OCI-LY1 (cell line): ENCODE data around the gene NLRP6.

Experiments
- H2AFZ ChIP-seq: fragments of 200-600 bp; sonication (generic), shearing (Covaris generic); 2 replicates; pipeline ENCODE4 v1.6.0; 2014; ENCODE audit warnings: antibody characterized with exemption, mild to moderate bottlenecking, low read length
- H3F3A ChIP-seq: fragments of 200-600 bp; sonication (generic), shearing (Covaris generic); 2 replicates; pipeline ENCODE4 v1.6.0; 2014; ENCODE audit warnings: mild to moderate bottlenecking, antibody characterized with exemption, low read length, moderate library complexity; ENCODE audit not compliant: insufficient read depth
- H3K27ac ChIP-seq: fragments of 200-600 bp; sonication (generic); 2 replicates; pipeline ENCODE4 v1.5.1; 2014; ENCODE audit warnings: low read length, mixed run types, mild to moderate bottlenecking, low read depth; ENCODE audit not compliant: poor library complexity, severe bottlenecking
- H3K27me3 ChIP-seq: fragments of 200-600 bp; sonication (generic); 2 replicates; pipeline ENCODE4 v1.6.0; 2014; ENCODE audit warnings: antibody characterized with exemption, mild to moderate bottlenecking, low read length, moderate library complexity; ENCODE audit not compliant: insufficient read depth
- H3K36me3 ChIP-seq: fragments of 200-600 bp; sonication (generic); 2 replicates; pipeline ENCODE4 v1.6.1; 2014; ENCODE audit warnings: mild to moderate bottlenecking, antibody characterized with exemption, low read length, moderate library complexity, mixed read lengths; ENCODE audit not compliant: insufficient read depth
- H3K4me1 ChIP-seq: fragments of 200-600 bp; sonication (generic); 2 replicates; pipeline ENCODE4 v1.5.1; 2014; ENCODE audit warnings: mild to moderate bottlenecking, low read length, moderate library complexity; ENCODE audit not compliant: insufficient read depth, severe bottlenecking
- H3K4me2 ChIP-seq: fragments of 200-600 bp; sonication (generic), shearing (Covaris generic); 2 replicates; pipeline ENCODE4 v1.6.1; 2014; ENCODE audit warnings: low read length
- H3K4me3 ChIP-seq: fragments of 200-600 bp; sonication (generic); 2 replicates; pipeline ENCODE4 v1.5.1; 2014; ENCODE audit warnings: low read length, low read depth, mild to moderate bottlenecking, mixed read lengths; ENCODE audit not compliant: poor library complexity, severe bottlenecking
- H3K79me2 ChIP-seq: fragments of 200-600 bp; shearing (Covaris generic); 2 replicates; pipeline ENCODE4 v1.6.1; 2016; ENCODE audit warnings: mixed run types, low read length, mixed read lengths; ENCODE audit not compliant: insufficient read depth
- H3K9ac ChIP-seq: fragments of 200-600 bp; sonication (generic), shearing (Covaris generic); 2 replicates; pipeline ENCODE4 v1.6.1; 2014; ENCODE audit warnings: mild to moderate bottlenecking, low read length, mixed read lengths
- H3K9me2 ChIP-seq: fragments of 200-600 bp; sonication (generic), shearing (Covaris generic); 2 replicates; pipeline ENCODE4 v1.6.1; 2014; ENCODE audit warnings: low read depth, mild to moderate bottlenecking, low read length, mixed read lengths
- H3K9me3 ChIP-seq: fragments of 200-600 bp; shearing (Covaris generic); 2 replicates; pipeline ENCODE4 v1.6.1; 2014; ENCODE audit warnings: low read length, mixed read lengths
- H4K20me1 ChIP-seq: fragments of 200-600 bp; sonication (generic), shearing (Covaris generic); 2 replicates; pipeline ENCODE4 v1.6.0; 2016; ENCODE audit warnings: mild to moderate bottlenecking, low read length; ENCODE audit not compliant: insufficient read depth
- EZH2 ChIP-seq: fragments of 200-600 bp; sonication (generic), shearing (Covaris generic); IDR thresholded peaks from 2 replicates; pipeline ENCODE4 v1.8.0; 2017; ENCODE audit warnings: borderline replicate concordance, mixed run types, mild to moderate bottlenecking, antibody characterized with exemption, low read length, moderate library complexity, mixed read lengths
- TF ChIP-seq, protein P1 (sequence below): fragments of 200-600 bp; sonication (generic), shearing (Covaris generic); IDR thresholded peaks from 2 replicates; pipeline ENCODE4 v1.5.1; 2017; ENCODE audit warnings: mild to moderate bottlenecking, antibody characterized with exemption, low read length, moderate library complexity, mixed read lengths

Gene NLRP6

DNA sequence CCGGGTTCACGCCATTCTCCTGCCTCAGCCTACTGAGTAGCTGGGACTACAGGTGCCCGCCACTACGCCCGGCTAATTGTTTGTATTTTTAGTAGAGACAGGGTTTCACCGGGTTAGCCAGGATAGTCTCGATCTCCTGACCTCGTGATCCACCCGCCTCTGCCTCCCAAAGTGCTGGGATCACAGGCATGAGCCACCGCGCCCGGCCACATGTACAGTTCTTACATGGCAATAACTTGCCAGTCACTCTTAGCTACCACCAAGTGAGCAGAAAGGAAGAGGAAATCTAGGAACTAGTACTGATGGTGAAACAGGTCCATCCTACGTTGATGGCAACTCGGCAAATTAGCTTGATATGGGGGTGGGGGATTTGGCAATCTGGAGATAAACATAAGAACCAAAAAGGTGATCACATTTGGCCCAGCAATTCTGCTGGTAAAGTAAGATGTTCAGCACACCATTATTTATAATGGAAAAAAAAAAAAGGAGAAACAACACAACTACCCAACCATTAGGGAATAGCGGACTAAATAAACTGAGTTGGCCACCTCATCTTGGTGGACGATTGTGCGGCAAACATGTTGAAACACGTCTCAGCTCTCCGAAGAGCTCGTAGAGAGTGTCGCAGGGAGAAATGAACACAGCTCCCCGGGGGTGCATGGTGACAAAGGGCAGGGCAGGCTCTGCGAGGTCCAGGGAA, 5.3 kb downstream of the NLRP6 start:
- no peaks in the 10 kb centered on the region for H4K20me1 ChIP-seq
- H3K4me2 ChIP-seq = no peak overlapping the region
- H3K9me3 ChIP-seq = no peaks in the 10 kb centered on the region
- no peaks in the 10 kb centered on the region for H3K9me2 ChIP-seq
- H3K27me3 ChIP-seq = peaks cover 7% of the 10 kb centered on the region; the same call in 1 of the 2 replicates
- TF ChIP-seq, protein P1, sequence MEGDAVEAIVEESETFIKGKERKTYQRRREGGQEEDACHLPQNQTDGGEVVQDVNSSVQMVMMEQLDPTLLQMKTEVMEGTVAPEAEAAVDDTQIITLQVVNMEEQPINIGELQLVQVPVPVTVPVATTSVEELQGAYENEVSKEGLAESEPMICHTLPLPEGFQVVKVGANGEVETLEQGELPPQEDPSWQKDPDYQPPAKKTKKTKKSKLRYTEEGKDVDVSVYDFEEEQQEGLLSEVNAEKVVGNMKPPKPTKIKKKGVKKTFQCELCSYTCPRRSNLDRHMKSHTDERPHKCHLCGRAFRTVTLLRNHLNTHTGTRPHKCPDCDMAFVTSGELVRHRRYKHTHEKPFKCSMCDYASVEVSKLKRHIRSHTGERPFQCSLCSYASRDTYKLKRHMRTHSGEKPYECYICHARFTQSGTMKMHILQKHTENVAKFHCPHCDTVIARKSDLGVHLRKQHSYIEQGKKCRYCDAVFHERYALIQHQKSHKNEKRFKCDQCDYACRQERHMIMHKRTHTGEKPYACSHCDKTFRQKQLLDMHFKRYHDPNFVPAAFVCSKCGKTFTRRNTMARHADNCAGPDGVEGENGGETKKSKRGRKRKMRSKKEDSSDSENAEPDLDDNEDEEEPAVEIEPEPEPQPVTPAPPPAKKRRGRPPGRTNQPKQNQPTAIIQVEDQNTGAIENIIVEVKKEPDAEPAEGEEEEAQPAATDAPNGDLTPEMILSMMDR = no peak
- TF ChIP-seq EZH2 = no peak
- H3K4me1 ChIP-seq = peaks cover 22% of the 10 kb centered on the region
- no peak overlapping the region for H3K27ac ChIP-seq
- H2AFZ ChIP-seq = no peak overlapping the region
- no peak overlapping the region for H3K4me3 ChIP-seq
- H3K79me2 ChIP-seq = no peaks in the 10 kb centered on the region
- no peaks in the 10 kb centered on the region for H3F3A ChIP-seq
- no peaks in the 10 kb centered on the region for H3K36me3 ChIP-seq
- H3K9ac ChIP-seq = no peak overlapping the region

DNA sequence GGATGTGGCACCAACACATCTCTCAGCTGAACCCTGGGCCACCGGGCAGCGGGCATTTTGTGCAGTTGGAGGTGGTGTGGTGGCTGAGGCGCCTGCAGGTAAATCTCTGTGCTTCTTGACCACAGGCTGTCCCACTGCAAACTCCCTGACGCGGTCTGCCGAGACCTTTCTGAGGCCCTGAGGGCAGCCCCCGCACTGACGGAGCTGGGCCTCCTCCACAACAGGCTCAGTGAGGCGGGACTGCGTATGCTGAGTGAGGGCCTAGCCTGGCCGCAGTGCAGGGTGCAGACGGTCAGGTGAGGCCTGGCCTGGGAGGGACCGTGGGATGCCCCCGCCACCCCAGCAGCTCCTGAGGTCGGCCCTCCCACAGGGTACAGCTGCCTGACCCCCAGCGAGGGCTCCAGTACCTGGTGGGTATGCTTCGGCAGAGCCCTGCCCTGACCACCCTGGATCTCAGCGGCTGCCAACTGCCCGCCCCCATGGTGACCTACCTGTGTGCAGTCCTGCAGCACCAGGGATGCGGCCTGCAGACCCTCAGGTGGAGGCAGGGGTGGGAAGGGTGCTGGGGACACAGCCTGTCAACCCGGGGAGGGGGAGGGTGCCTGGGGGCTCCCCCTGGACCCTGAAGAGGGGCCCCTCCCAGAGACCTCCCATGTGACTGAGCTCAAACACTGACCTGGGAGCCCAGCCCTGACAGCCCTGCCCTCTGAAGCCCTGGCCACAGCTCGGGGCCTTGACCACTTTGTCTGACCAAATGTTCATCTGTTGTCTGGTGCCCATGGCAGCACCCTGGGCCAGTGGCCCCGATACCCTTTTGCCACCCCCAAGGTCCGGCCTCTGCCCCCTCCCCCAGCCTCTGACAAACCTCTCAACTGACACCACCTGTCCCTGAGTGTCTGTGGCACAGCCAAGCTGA, 6.2 kb downstream of the NLRP6 start:
- no peak overlapping the region for H3K27ac ChIP-seq
- TF ChIP-seq EZH2 = no peak
- H3K9ac ChIP-seq = no peak overlapping the region
- no peaks in the 10 kb centered on the region for H3F3A ChIP-seq
- H3K27me3 ChIP-seq = peaks cover 7% of the 10 kb centered on the region; the same call in 1 of the 2 replicates
- H2AFZ ChIP-seq = no peak overlapping the region
- H3K9me3 ChIP-seq = no peaks in the 10 kb centered on the region
- no peak overlapping the region for H3K4me2 ChIP-seq
- no peaks in the 10 kb centered on the region for H3K36me3 ChIP-seq
- no peak overlapping the region for H3K4me3 ChIP-seq
- no peaks in the 10 kb centered on the region for H3K79me2 ChIP-seq
- peaks cover 23% of the 10 kb centered on the region for H3K4me1 ChIP-seq
- no peaks in the 10 kb centered on the region for H4K20me1 ChIP-seq
- H3K9me2 ChIP-seq = no peaks in the 10 kb centered on the region

DNA sequence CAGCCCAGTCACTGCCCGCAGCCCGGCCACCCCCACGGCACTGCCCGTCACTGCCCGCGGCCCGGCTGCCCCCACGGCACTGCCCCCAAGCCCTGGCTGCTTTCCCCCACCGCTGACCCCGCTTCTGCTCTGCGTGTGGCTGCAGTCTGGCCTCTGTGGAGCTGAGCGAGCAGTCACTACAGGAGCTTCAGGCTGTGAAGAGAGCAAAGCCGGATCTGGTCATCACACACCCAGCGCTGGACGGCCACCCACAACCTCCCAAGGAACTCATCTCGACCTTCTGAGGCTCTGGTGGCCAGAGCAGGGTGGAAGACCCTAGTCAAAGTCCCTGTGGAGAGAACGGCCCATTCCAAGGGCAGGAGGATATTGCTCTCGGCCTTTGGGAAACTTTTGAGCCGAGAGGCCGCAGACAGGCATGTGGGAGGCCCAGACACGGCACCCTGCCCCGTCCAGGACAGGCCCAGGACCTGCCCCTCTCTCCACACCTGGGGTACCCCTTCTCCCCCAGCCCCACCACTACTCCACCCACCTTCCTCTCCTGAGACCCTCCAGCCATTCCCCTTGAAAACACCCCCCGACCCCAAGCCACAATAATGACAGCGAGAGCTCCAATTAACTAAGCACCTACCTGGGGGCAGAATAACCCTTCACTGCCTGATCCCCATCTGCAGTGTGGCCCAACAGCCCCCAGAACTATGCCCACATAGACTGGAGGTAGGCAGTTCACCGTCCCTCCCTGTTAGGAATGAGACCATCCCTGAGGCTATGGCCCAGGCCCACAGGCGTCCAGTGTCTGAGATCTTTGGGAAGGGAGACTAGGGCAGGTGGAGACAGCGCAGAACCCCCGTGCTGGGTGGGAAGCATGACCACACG, 7.0 kb downstream of the NLRP6 start:
- Histone ChIP-seq H3K4me2 (no peak overlapping the region), H3K9ac (no peak overlapping the region), H3K9me3 (no peaks in the 10 kb centered on the region), H3K9me2 (no peaks in the 10 kb centered on the region), H3K4me3 (no peak overlapping the region), H3K36me3 (no peaks in the 10 kb centered on the region), H2AFZ (no peak overlapping the region), H3F3A (no peaks in the 10 kb centered on the region), H3K79me2 (no peaks in the 10 kb centered on the region), H4K20me1 (no peaks in the 10 kb centered on the region), H3K27ac (no peak overlapping the region), H3K4me1 (peaks cover 32% of the 10 kb centered on the region), H3K27me3 (peaks cover 7% of the 10 kb centered on the region; the same call in 1 of the 2 replicates)
- TF ChIP-seq EZH2 = no peak
- TF ChIP-seq, protein P1 = no peak
